ENCODE measurements around the gene KREMEN1.

- TF ChIP-seq CTCF (IDR thresholded peaks at IDR 0.05 in 2 of 3, conservative IDR thresholded peaks at IDR 0.05 in 1 of 3; ENCODE audit: control insufficient read depth in 2 of 3, extremely low read depth in 1 of 3, insufficient read depth in 1 of 3, low read depth in 3 of 3, low read length in 3 of 3), result no peak
- no peak for TF ChIP-seq YBX1 (IDR thresholded peaks at IDR 0.05)
Observed at GRCh38 chr22:29216873-29217666, 144.2 kb downstream of the KREMEN1 start.
